Measurements from ENCODE around the gene PIGL. TPM values are rescaled to one million over a fixed set of nuclear protein-coding genes. Genes with fewer than 3 reads are reported as not detected.
A peak's percentile ranks its signal among the peaks of the same experiment; 100 is the strongest.

PIGL gene
- total RNA-seq (2022) (16.0 and 17.9 TPM in 2 replicates), Bru-seq, nascent RNA (percentile 59 among the genes with signal in this experiment), BruChase-seq, experiment 1, labeled RNA remaining after a 6-hour chase (percentile 60 among the genes with signal in this experiment), BruChase-seq, experiment 2, labeled RNA remaining after a 2-hour chase (percentile 55 among the genes with signal in this experiment)
- long read RNA-seq, partial matches to known transcripts = 0 of 10 reads
- long read RNA-seq, other reads (novel, unspliced or antisense) = 5 of 10 reads

DNA sequence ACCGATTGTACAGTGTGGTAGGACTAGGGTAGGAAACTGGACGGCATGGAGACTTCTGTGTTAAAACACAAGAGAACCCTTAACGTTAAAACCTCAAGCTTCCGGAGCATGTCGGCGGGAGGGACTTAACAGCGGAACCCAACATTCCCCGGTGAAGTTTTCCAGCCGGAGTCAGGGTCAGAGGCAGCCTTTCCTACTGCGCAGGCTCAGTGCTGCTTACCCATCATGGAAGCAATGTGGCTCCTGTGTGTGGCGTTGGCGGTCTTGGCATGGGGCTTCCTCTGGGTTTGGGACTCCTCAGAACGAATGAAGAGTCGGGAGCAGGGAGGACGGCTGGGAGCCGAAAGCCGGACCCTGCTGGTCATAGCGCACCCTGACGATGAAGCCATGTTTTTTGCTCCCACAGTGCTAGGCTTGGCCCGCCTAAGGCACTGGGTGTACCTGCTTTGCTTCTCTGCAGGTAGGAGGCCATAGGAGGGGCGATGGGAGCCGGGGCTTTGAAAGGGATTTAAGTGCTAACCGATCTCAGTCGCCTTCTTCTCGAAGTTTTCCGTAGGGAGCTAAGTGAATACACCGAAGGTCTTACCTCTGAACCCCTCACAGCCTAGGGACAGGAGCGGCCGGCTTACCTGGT, at the start of gene PIGL:
Gene PIGL, plus strand, starts transcription at position 209 of the 634 bp plus-strand sequence. Its CDS starts 17 bp downstream, at position 226.
- Mint-ChIP-seq H3K4me3 (ENCODE audit: low read depth, unreplicated experiment) (peak within 1 kb of the TSS; percentile 95), H3K9me3 (ENCODE audit: low read depth, unreplicated experiment) (no peaks in the 10 kb centered on the region), H3K27me3 (ENCODE audit: unreplicated experiment) (no peaks in the 10 kb centered on the region), H3K36me3 (ENCODE audit: insufficient read depth, unreplicated experiment) (peaks cover 33% of the 10 kb centered on the region), H3K27ac (ENCODE audit: unreplicated experiment) (peak within 1 kb of the TSS; percentile 83), H3K4me1 (ENCODE audit: low read depth, unreplicated experiment) (no peaks in the 10 kb centered on the region)
- DNase-seq = peak; percentile 81
- TSS peak; percentile 63 for BruUV-seq (replicated peaks)
- intact Hi-C loops (cut with micrococcal nuclease; ENCODE audit: unreplicated experiment) = no loop called here
- CTCF ChIA-PET = interaction anchor here (0.5 kb wide), 1 partner anchor 104 kb away, joined by 3 read pairs; no protein-coding TSS in a partner anchor
- TF ChIP-seq, protein P1, sequence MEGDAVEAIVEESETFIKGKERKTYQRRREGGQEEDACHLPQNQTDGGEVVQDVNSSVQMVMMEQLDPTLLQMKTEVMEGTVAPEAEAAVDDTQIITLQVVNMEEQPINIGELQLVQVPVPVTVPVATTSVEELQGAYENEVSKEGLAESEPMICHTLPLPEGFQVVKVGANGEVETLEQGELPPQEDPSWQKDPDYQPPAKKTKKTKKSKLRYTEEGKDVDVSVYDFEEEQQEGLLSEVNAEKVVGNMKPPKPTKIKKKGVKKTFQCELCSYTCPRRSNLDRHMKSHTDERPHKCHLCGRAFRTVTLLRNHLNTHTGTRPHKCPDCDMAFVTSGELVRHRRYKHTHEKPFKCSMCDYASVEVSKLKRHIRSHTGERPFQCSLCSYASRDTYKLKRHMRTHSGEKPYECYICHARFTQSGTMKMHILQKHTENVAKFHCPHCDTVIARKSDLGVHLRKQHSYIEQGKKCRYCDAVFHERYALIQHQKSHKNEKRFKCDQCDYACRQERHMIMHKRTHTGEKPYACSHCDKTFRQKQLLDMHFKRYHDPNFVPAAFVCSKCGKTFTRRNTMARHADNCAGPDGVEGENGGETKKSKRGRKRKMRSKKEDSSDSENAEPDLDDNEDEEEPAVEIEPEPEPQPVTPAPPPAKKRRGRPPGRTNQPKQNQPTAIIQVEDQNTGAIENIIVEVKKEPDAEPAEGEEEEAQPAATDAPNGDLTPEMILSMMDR (IDR thresholded peaks at IDR 0.05; ENCODE audit: unreplicated experiment) = no peak

DNA sequence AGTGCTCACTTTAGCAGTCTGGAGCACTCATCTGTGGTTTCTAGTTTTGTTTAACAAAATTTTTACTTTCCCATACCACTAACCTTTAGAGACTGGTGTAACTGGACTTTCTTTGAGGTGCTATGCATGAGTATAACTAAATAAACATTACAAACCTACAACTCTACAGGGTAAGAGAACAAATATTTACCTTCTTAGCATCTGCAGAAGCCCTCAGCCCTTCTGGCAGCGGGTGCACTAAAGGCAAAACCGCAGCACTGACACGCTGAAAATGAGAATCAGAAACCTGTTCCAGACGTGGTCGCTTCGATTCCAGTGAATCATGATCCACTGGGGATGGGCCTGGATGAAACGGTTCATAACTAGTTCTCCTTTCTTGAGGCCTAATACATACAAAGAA, 45.4 kb upstream of the PIGL start:
- Mint-ChIP-seq H3K9me3 (ENCODE audit: low read depth, unreplicated experiment) (no peaks in the 10 kb centered on the region), H3K27me3 (ENCODE audit: unreplicated experiment) (no peaks in the 10 kb centered on the region), H3K36me3 (ENCODE audit: insufficient read depth, unreplicated experiment) (no peaks in the 10 kb centered on the region), H3K4me3 (ENCODE audit: low read depth, unreplicated experiment) (no peak overlapping the region), H3K4me1 (ENCODE audit: low read depth, unreplicated experiment) (no peaks in the 10 kb centered on the region), H3K27ac (ENCODE audit: unreplicated experiment) (no peak overlapping the region)
- CTCF ChIA-PET = no interaction called here
- no TSS peak for BruUV-seq (replicated peaks)
- peak; percentile 23 for DNase-seq
- intact Hi-C loops (cut with micrococcal nuclease; ENCODE audit: unreplicated experiment) = no loop called here
- TF ChIP-seq, protein P1 (IDR thresholded peaks at IDR 0.05; ENCODE audit: unreplicated experiment) = no peak

DNA sequence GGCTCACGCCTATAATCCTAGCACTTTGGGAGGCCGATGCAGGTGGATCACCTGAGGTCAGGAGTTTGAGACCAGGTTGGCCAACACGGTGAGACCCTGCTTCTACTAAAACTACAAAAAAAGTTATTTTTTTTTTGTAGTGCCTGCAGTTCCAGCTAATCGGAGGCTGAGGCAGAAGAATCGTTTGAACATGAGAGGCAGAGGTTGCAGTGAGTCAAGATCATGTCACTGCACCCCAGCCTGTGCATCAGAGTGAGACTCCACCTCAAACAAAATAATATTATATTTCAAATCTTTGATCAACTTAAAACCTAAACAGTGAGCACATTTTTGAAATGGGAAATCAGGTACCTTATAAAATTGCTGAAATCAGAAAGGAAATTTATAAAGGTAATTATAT, 38.2 kb upstream of the PIGL start:
- Mint-ChIP-seq H3K36me3 (ENCODE audit: insufficient read depth, unreplicated experiment) (peaks cover 6% of the 10 kb centered on the region), H3K27ac (ENCODE audit: unreplicated experiment) (no peak overlapping the region), H3K27me3 (ENCODE audit: unreplicated experiment) (no peaks in the 10 kb centered on the region), H3K4me1 (ENCODE audit: low read depth, unreplicated experiment) (no peaks in the 10 kb centered on the region), H3K4me3 (ENCODE audit: low read depth, unreplicated experiment) (no peak overlapping the region), H3K9me3 (ENCODE audit: low read depth, unreplicated experiment) (no peaks in the 10 kb centered on the region)
- CTCF ChIA-PET = interaction anchor here (0.7 kb wide), 1 partner anchor 11 kb away, joined by 5 read pairs; no protein-coding TSS in a partner anchor
- TF ChIP-seq, protein P1 (IDR thresholded peaks at IDR 0.05; ENCODE audit: unreplicated experiment) = no peak
- intact Hi-C loops (cut with micrococcal nuclease; ENCODE audit: unreplicated experiment) = no loop called here
- BruUV-seq (replicated peaks) = no TSS peak
- no peak for DNase-seq

DNA sequence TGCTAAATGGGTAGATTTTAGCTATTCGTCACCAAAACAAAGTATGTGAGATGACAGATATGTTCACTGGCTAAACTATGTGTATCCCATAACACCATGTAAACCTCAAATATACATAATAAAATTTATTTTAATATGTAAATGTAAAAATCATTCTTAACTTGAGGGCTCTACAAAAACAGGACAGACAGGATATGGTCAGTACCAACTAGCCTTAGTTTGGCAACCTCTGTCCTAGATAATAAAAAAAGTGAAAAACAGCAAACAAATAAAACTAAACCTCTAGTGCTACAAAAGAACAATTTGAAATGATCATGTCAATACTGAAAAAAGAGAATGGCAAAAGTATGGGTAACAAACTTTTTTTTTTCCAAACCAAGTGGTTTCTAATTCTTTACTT, 35.4 kb upstream of the PIGL start:
- Mint-ChIP-seq H3K4me1 (ENCODE audit: low read depth, unreplicated experiment) (no peaks in the 10 kb centered on the region), H3K27ac (ENCODE audit: unreplicated experiment) (no peak overlapping the region), H3K4me3 (ENCODE audit: low read depth, unreplicated experiment) (no peak overlapping the region), H3K27me3 (ENCODE audit: unreplicated experiment) (no peaks in the 10 kb centered on the region), H3K9me3 (ENCODE audit: low read depth, unreplicated experiment) (no peaks in the 10 kb centered on the region), H3K36me3 (ENCODE audit: insufficient read depth, unreplicated experiment) (peaks cover 13% of the 10 kb centered on the region)
- no TSS peak for BruUV-seq (replicated peaks)
- DNase-seq = no peak
- intact Hi-C loops (cut with micrococcal nuclease; ENCODE audit: unreplicated experiment) = no loop called here
- CTCF ChIA-PET = no interaction called here
- TF ChIP-seq, protein P1 (IDR thresholded peaks at IDR 0.05; ENCODE audit: unreplicated experiment) = no peak

Measured in Calu3 (cell line).